GM23338 (cell line): ENCODE results near the gene TRIM59. TPM values are rescaled to one million over a fixed set of nuclear protein-coding genes. Genes with fewer than 3 reads are reported as not detected.

Experiments used
- ATAC-seq: fragments of 200-7000 bp; cut with Tn5 transposase; 3 replicates; pipeline ENCODE4 v1.9.1; 2020
- DNase-seq: peaks from one replicate; pipeline ENCODE4 v3.0.0-alpha.2; 2015; ENCODE audit warnings: low spot score
- H2AFZ ChIP-seq: fragments of 200-600 bp; sonication (generic); 2 replicates; pipeline ENCODE4 v1.8.0; 2016; ENCODE audit warnings: antibody characterized with exemption, mild to moderate bottlenecking, moderate library complexity
- H3F3A ChIP-seq: fragments of 200-600 bp; sonication (generic); replicated peaks from 2 replicates; pipeline ENCODE4 v1.8.0; 2017; ENCODE audit warnings: antibody characterized with exemption, mixed run types, low read depth
- H3K27ac ChIP-seq: fragments of 200-600 bp; sonication (generic); 2 replicates; pipeline ENCODE4 v1.6.1; 2016; ENCODE audit warnings: low read depth
- H3K27me3 ChIP-seq: fragments of 200-600 bp; sonication (generic); 2 replicates; pipeline ENCODE4 v1.8.0; 2016; ENCODE audit warnings: mild to moderate bottlenecking, mixed run types, moderate library complexity; ENCODE audit not compliant: insufficient read depth
- H3K36me3 ChIP-seq: fragments of 200-600 bp; sonication (generic); 2 replicates; pipeline ENCODE4 v1.8.0; 2016; ENCODE audit warnings: mild to moderate bottlenecking; ENCODE audit not compliant: insufficient read depth
- H3K4me1 ChIP-seq: fragments of 200-600 bp; sonication (generic); 2 replicates; pipeline ENCODE4 v1.8.0; 2016; ENCODE audit warnings: mild to moderate bottlenecking, moderate library complexity; ENCODE audit not compliant: insufficient read depth
- H3K4me2 ChIP-seq: fragments of 200-600 bp; sonication (generic); 2 replicates; pipeline ENCODE4 v1.7.1; 2017; ENCODE audit warnings: mixed run types
- H3K4me3 ChIP-seq: fragments of 200-600 bp; sonication (generic); 2 replicates; pipeline ENCODE4 v1.6.1; 2016; ENCODE audit warnings: mixed run types
- H3K79me2 ChIP-seq: fragments of 200-600 bp; sonication (generic); replicated peaks from 2 replicates; pipeline ENCODE4 v1.8.0; 2017; ENCODE audit warnings: mild to moderate bottlenecking; ENCODE audit not compliant: insufficient read depth
- H3K9me2 ChIP-seq: fragments of 200-600 bp; sonication (generic); 2 replicates; pipeline ENCODE4 v1.8.0; 2017; ENCODE audit not compliant: insufficient read depth
- H4K20me1 ChIP-seq: fragments of 200-600 bp; sonication (generic); replicated peaks from 2 replicates; pipeline ENCODE4 v1.8.0; 2017; ENCODE audit warnings: mild to moderate bottlenecking; ENCODE audit not compliant: insufficient read depth
- H3K27ac Mint-ChIP-seq: 2 replicates; pipeline ENCODE4 v1.8.0; 2020; ENCODE audit warnings: inconsistent platforms, mild to moderate bottlenecking, moderate library complexity, mixed read lengths
- H3K27me3 Mint-ChIP-seq: 3 replicates; pipeline ENCODE4 v1.8.0; 2022; ENCODE audit warnings: low read depth, mild to moderate bottlenecking, moderate library complexity, mixed read lengths, inconsistent platforms; ENCODE audit not compliant: insufficient read depth, poor library complexity
- H3K36me3 Mint-ChIP-seq: 3 replicates; pipeline ENCODE4 v1.8.0; 2021; ENCODE audit warnings: low read depth, mild to moderate bottlenecking, inconsistent platforms, moderate library complexity, mixed read lengths
- H3K4me1 Mint-ChIP-seq: 3 replicates; pipeline ENCODE4 v1.8.0; 2020; ENCODE audit warnings: mild to moderate bottlenecking, inconsistent platforms, mixed read lengths
- H3K4me3 Mint-ChIP-seq: 3 replicates; pipeline ENCODE4 v1.8.0; 2021; ENCODE audit warnings: moderate library complexity, mild to moderate bottlenecking, inconsistent platforms, mixed read lengths
- H3K9me3 Mint-ChIP-seq: 3 replicates; pipeline ENCODE4 v1.8.0; 2020; ENCODE audit warnings: moderate library complexity, mild to moderate bottlenecking, inconsistent platforms, mixed read lengths
- CREB1 ChIP-seq: fragments of 250-450 bp; sonication (Bioruptor Pico); IDR thresholded peaks from 2 replicates; pipeline ENCODE4 v1.5.0; 2020; ENCODE audit warnings: low read depth, mild to moderate bottlenecking, moderate library complexity
- EZH2 ChIP-seq: fragments of 200-600 bp; sonication (generic); IDR thresholded peaks from one replicate; pipeline ENCODE4 v1.8.0; 2017; ENCODE audit warnings: antibody characterized with exemption, mild to moderate bottlenecking, low read depth; ENCODE audit not compliant: unreplicated experiment
- EZH2phosphoT487 ChIP-seq: fragments of 200-600 bp; sonication (generic); IDR thresholded peaks from one replicate; pipeline ENCODE4 v1.8.1; 2018; ENCODE audit warnings: antibody characterized with exemption; ENCODE audit not compliant: unreplicated experiment
- JUNB ChIP-seq: IDR thresholded peaks from one replicate; pipeline ENCODE4 v1.6.1; 2016; ENCODE audit warnings: antibody characterized with exemption; ENCODE audit not compliant: unreplicated experiment
- NANOG ChIP-seq: IDR thresholded peaks from 2 replicates; pipeline ENCODE4 v1.6.1; 2016; ENCODE audit warnings: antibody characterized with exemption, borderline replicate concordance
- POLR2AphosphoS5 ChIP-seq: IDR thresholded peaks from 2 replicates; pipeline ENCODE4 v1.6.1; 2016; ENCODE audit warnings: antibody characterized with exemption, low read depth
- STAT1 ChIP-seq: IDR thresholded peaks from one replicate; pipeline ENCODE4 v1.6.1; 2016; ENCODE audit warnings: antibody characterized with exemption; ENCODE audit not compliant: unreplicated experiment
- ZNF114 ChIP-seq: fragments of 250-450 bp; sonication (Bioruptor Pico); IDR thresholded peaks from 2 replicates; pipeline ENCODE4 v1.5.0; 2020; ENCODE audit warnings: mild to moderate bottlenecking, moderate library complexity
- ZNF331 ChIP-seq: fragments of 250-450 bp; sonication (Bioruptor Pico); IDR thresholded peaks from 2 replicates; pipeline ENCODE4 v1.5.0; 2020; ENCODE audit warnings: low read depth, mild to moderate bottlenecking, moderate library complexity
- polyA plus RNA-seq: library from polyadenylated mRNA; unstranded; fragments of >200 nt; fragmentation: Nextera tagmentation; extraction: Ambion mirVana; gene quantifications from 2 replicates; pipeline ENCODE4 v1.2.1, GENCODE V29; 2016
- total RNA-seq: library from RNA; depleted of rRNA; stranded (reverse); fragments of >200 nt; shearing (Covaris generic); gene quantifications from 2 replicates; pipeline ENCODE4 v1.2.3, GENCODE V29; 2014
- TF ChIP-seq, protein P1 (sequence below), 2 experiments: fragments of 200-600 bp in 1 of 2; sonication (generic) in 1 of 2; conservative IDR thresholded peaks; 2 replicates each; pipeline versions ENCODE4 v1.5.1 to v1.6.1; 2016 to 2017; ENCODE audit warnings: antibody characterized with exemption in 2 of 2, low read depth in 2 of 2, mild to moderate bottlenecking in 2 of 2, moderate library complexity in 1 of 2
- TF ChIP-seq, protein P2 (sequence below): IDR thresholded peaks from one replicate; pipeline ENCODE4 v1.6.1; 2018; ENCODE audit warnings: antibody characterized with exemption; ENCODE audit not compliant: unreplicated experiment
- TF ChIP-seq, protein P3 (sequence below): fragments of 250-450 bp; sonication (Bioruptor Pico); IDR thresholded peaks from 2 replicates; pipeline ENCODE4 v1.5.0; 2020; ENCODE audit warnings: mild to moderate bottlenecking, moderate library complexity
- TF ChIP-seq, protein P4 (sequence below): IDR thresholded peaks from 2 replicates; pipeline ENCODE4 v1.6.1; 2016; ENCODE audit warnings: antibody characterized with exemption

TRIM59 gene
- total and polyA plus RNA-seq, 2 experiments from 2014 or later, result 46.2 to 98.6 TPM

DNA sequence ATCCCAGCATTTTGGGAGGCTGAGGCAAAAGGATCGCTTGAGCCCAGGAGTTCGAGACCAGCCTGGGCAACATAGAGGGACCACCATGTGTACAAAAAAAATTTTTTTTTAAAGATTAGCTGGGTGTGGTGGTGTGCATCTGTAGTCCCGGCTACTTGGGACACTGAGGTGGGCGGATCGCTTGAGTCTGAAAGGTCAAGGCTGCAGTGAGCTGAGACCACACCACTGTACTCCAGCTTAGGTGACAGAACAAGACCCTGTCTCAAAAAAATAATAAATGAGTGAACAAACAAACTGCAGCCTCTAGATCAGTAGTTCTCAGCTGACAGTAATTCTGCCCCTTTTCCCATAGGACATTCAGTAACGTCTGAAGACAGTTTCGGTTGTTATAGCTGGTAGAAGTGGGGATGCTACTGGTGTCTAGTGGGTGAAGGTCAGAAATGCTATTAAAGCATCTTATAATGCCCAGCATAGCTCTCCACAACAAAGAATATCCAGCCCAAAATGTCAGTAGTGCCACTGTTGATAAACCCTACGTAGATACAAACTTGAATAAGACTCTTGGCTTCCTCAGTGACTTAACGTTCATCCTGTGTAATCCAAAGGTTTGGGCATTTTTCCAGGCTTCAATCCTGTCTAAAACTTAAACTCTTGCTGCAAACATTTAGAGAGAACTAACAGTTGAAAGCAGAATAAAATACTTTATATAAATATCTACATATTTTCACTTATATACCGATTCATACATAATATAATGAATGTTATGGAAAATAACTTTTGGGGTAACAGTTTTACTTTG, 39.6 kb downstream of the TRIM59 start:
- Histone ChIP-seq H4K20me1 (0 out of 2 replicates have a peak, but pooled peaks cover 17% of the 10 kb centered on the region), H3K36me3 (peaks cover 37% of the 10 kb centered on the region), H3K4me2 (no peak overlapping the region), H3F3A (no peaks in the 10 kb centered on the region), H2AFZ (no peak overlapping the region), H3K4me3 (no peak overlapping the region), H3K27me3 (no peaks in the 10 kb centered on the region), H3K9me2 (no peaks in the 10 kb centered on the region), H3K79me2 (peaks cover 47% of the 10 kb centered on the region), H3K27ac (no peak overlapping the region), H3K4me1 (no peaks in the 10 kb centered on the region)
- H3K9me3 Mint-ChIP-seq, result no peaks in the 10 kb centered on the region
- no peak overlapping the region for H3K27ac Mint-ChIP-seq
- DNase-seq (no peak), ATAC-seq (no peak)
- no peaks in the 10 kb centered on the region for H3K27me3 Mint-ChIP-seq
- no peaks in the 10 kb centered on the region for H3K4me1 Mint-ChIP-seq
- H3K36me3 Mint-ChIP-seq, result peaks cover 63% of the 10 kb centered on the region
- TF ChIP-seq ZNF331 (CRISPR knock-in tag), result no peak
- no peak for TF ChIP-seq CREB1 (CRISPR knock-in tag)
- TF ChIP-seq STAT1, result no peak
- TF ChIP-seq NANOG, result no peak
- no peak for TF ChIP-seq EZH2
- TF ChIP-seq, protein P1, sequence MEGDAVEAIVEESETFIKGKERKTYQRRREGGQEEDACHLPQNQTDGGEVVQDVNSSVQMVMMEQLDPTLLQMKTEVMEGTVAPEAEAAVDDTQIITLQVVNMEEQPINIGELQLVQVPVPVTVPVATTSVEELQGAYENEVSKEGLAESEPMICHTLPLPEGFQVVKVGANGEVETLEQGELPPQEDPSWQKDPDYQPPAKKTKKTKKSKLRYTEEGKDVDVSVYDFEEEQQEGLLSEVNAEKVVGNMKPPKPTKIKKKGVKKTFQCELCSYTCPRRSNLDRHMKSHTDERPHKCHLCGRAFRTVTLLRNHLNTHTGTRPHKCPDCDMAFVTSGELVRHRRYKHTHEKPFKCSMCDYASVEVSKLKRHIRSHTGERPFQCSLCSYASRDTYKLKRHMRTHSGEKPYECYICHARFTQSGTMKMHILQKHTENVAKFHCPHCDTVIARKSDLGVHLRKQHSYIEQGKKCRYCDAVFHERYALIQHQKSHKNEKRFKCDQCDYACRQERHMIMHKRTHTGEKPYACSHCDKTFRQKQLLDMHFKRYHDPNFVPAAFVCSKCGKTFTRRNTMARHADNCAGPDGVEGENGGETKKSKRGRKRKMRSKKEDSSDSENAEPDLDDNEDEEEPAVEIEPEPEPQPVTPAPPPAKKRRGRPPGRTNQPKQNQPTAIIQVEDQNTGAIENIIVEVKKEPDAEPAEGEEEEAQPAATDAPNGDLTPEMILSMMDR (conservative IDR thresholded peaks at IDR 0.05; ENCODE audit: low read depth in 2 of 2), result no peak
- TF ChIP-seq ZNF114, result no peak
- TF ChIP-seq, protein P2, sequence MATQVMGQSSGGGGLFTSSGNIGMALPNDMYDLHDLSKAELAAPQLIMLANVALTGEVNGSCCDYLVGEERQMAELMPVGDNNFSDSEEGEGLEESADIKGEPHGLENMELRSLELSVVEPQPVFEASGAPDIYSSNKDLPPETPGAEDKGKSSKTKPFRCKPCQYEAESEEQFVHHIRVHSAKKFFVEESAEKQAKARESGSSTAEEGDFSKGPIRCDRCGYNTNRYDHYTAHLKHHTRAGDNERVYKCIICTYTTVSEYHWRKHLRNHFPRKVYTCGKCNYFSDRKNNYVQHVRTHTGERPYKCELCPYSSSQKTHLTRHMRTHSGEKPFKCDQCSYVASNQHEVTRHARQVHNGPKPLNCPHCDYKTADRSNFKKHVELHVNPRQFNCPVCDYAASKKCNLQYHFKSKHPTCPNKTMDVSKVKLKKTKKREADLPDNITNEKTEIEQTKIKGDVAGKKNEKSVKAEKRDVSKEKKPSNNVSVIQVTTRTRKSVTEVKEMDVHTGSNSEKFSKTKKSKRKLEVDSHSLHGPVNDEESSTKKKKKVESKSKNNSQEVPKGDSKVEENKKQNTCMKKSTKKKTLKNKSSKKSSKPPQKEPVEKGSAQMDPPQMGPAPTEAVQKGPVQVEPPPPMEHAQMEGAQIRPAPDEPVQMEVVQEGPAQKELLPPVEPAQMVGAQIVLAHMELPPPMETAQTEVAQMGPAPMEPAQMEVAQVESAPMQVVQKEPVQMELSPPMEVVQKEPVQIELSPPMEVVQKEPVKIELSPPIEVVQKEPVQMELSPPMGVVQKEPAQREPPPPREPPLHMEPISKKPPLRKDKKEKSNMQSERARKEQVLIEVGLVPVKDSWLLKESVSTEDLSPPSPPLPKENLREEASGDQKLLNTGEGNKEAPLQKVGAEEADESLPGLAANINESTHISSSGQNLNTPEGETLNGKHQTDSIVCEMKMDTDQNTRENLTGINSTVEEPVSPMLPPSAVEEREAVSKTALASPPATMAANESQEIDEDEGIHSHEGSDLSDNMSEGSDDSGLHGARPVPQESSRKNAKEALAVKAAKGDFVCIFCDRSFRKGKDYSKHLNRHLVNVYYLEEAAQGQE, result no peak
- TF ChIP-seq EZH2phosphoT487, result no peak
- TF ChIP-seq, protein P3, sequence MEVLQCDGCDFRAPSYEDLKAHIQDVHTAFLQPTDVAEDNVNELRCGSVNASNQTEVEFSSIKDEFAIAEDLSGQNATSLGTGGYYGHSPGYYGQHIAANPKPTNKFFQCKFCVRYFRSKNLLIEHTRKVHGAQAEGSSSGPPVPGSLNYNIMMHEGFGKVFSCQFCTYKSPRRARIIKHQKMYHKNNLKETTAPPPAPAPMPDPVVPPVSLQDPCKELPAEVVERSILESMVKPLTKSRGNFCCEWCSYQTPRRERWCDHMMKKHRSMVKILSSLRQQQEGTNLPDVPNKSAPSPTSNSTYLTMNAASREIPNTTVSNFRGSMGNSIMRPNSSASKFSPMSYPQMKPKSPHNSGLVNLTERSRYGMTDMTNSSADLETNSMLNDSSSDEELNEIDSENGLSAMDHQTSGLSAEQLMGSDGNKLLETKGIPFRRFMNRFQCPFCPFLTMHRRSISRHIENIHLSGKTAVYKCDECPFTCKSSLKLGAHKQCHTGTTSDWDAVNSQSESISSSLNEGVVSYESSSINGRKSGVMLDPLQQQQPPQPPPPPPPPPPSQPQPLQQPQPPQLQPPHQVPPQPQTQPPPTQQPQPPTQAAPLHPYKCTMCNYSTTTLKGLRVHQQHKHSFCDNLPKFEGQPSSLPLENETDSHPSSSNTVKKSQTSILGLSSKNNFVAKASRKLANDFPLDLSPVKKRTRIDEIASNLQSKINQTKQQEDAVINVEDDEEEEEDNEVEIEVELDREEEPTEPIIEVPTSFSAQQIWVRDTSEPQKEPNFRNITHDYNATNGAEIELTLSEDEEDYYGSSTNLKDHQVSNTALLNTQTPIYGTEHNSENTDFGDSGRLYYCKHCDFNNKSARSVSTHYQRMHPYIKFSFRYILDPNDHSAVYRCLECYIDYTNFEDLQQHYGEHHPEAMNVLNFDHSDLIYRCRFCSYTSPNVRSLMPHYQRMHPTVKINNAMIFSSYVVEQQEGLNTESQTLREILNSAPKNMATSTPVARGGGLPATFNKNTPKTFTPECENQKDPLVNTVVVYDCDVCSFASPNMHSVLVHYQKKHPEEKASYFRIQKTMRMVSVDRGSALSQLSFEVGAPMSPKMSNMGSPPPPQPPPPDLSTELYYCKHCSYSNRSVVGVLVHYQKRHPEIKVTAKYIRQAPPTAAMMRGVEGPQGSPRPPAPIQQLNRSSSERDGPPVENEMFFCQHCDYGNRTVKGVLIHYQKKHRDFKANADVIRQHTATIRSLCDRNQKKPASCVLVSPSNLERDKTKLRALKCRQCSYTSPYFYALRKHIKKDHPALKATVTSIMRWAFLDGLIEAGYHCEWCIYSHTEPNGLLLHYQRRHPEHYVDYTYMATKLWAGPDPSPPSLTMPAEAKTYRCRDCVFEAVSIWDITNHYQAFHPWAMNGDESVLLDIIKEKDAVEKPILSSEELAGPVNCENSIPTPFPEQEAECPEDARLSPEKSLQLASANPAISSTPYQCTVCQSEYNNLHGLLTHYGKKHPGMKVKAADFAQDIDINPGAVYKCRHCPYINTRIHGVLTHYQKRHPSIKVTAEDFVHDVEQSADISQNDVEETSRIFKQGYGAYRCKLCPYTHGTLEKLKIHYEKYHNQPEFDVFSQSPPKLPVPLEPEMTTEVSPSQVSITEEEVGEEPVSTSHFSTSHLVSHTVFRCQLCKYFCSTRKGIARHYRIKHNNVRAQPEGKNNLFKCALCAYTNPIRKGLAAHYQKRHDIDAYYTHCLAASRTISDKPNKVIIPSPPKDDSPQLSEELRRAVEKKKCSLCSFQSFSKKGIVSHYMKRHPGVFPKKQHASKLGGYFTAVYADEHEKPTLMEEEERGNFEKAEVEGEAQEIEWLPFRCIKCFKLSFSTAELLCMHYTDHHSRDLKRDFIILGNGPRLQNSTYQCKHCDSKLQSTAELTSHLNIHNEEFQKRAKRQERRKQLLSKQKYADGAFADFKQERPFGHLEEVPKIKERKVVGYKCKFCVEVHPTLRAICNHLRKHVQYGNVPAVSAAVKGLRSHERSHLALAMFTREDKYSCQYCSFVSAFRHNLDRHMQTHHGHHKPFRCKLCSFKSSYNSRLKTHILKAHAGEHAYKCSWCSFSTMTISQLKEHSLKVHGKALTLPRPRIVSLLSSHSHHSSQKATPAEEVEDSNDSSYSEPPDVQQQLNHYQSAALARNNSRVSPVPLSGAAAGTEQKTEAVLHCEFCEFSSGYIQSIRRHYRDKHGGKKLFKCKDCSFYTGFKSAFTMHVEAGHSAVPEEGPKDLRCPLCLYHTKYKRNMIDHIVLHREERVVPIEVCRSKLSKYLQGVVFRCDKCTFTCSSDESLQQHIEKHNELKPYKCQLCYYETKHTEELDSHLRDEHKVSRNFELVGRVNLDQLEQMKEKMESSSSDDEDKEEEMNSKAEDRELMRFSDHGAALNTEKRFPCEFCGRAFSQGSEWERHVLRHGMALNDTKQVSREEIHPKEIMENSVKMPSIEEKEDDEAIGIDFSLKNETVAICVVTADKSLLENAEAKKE (CRISPR knock-in tag), result no peak
- TF ChIP-seq, protein P4, sequence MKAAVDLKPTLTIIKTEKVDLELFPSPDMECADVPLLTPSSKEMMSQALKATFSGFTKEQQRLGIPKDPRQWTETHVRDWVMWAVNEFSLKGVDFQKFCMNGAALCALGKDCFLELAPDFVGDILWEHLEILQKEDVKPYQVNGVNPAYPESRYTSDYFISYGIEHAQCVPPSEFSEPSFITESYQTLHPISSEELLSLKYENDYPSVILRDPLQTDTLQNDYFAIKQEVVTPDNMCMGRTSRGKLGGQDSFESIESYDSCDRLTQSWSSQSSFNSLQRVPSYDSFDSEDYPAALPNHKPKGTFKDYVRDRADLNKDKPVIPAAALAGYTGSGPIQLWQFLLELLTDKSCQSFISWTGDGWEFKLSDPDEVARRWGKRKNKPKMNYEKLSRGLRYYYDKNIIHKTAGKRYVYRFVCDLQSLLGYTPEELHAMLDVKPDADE, result no peak
- no peak for TF ChIP-seq POLR2AphosphoS5
- TF ChIP-seq JUNB, result no peak
- no peak overlapping the region for H3K4me3 Mint-ChIP-seq
